GM18508 (cell line): Measurements from ENCODE around the gene DAW1.
"Not testable (repeated sequence)": the region's sequence is repeated elsewhere in the genome, so short reads cannot be mapped to it uniquely, and the experiment has no call there.

Experiments used
- ATAC-seq: cut with Tn5 transposase; IDR thresholded peaks from one replicate; pipeline ENCODE4 v1.9.1; 2021; ENCODE audit warnings: moderate number of reproducible peaks; ENCODE audit not compliant: insufficient read depth, unreplicated experiment

DAW1 gene

GRCh38 chr2:227903381-227903780, 31.9 kb downstream of the DAW1 start:
- ATAC-seq, result no peak

- no peak for ATAC-seq
Measured at GRCh38 chr2:227906991-227907390, 35.6 kb downstream of the DAW1 start.

DNA sequence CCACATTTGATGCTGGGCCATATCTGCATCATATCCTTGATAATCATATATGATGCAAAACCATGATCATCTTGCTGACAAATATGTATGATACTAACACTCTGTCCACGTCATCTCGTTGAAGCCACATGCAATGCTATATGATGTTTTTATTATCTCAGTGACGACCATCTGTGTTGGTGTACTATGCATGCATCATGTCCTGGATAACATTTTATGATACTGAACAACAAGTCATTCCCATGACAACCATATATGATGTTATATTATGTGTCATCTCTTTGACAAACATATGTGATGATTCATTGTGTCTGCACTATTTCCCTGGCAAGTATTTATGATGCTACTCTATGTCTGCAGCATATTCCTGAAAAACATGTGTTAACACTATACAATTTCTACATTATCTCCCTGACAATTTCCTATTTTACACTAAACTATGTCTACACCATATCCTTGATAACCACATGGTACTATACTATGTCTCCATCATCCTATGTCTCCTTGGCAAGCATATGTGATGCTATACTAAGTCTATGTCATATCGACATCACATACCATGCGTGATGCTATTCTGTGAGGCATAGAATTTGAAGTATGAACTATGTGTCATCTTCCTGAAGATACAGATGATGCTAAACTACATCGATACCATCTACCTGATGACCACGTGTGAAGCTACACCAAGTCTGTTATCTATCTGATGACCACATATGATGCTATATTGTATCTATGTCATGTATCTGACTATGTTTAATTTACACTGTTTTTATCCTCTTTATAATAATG, 37.0 kb downstream of the DAW1 start:
- ATAC-seq, result no peak

DNA sequence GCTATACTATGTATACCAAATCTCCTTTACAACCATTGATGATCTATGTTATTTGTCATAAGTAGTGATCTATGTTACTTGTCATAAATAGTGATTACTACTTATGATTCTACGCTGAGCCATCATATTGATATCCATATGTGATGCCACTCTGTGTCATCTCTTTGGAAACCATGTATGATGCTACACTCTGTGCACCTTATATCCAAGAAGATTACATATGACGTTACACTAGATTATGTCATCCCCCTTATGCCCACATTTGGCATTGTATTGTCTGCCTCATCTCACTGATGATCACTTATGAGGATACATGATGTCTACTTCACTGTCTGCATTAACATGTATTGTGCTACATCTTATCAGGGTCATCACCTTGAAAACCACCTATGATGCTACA, 42.9 kb downstream of the DAW1 start:
- ATAC-seq, result no peak

DNA sequence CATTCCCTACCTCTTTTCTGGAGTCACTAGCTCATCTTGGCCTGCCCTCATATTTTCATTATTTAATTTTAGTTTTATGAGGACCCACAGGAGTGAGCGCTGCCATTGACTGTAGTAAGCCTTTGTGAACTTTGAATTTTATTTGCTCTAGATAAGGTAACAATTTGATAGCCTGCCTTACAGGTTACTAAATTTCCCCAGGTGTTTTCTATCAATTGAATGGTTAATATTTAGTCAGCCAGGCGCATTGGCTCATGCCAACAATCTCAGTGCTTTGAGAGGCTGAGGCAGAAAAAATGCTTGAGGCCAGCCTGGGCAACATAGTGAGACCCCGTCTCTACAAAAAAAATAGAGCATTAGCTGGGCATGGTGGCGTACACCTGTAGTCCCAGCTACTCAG, 50.2 kb downstream of the DAW1 start:
- ATAC-seq, result no peak

DNA sequence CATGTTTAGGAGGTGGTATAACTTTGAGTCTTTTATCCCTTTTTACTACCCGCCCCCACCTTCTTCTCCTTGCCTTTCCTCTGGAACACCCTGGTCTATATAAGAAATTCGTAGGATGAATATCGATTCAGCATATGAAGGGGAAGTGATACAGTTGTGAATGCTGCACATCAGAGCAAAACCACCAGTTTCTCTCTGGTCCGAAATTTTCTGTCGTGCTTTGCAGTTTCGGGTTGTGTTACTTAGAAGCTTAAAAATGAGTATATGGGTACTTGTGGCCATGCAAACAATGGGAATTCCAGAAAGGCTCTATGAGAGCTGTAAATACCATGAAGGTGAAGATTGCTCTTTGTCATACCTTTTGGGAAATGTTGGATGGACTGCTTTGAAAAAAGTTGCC, 60.6 kb downstream of the DAW1 start:
- ATAC-seq, result no peak

DNA sequence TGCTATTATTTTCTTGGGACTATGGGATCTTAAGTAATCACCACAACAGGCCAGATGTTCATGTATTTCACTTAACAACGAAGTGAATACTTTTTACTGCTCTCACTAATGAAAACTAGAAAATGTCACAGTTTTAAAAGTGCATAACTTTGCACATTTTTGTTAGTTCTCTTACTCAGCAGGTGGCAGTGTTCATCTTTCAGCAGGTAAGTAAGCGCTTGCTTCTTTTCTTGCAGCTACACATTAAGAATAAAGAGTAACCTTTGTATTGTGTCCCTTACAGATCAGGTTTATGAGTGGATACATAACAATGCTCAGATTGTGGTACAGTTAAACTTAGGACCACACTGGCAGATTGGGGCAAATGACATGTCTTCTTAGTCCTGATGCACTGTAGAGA, 61.0 kb downstream of the DAW1 start:
- no peak for ATAC-seq

- no peak for ATAC-seq
Measured at GRCh38 chr2:227933884-227934283, 62.5 kb downstream of the DAW1 start.

- not testable (repeated sequence) for ATAC-seq
Measured at GRCh38 chr2:227936249-227936648, 64.8 kb downstream of the DAW1 start.

DNA sequence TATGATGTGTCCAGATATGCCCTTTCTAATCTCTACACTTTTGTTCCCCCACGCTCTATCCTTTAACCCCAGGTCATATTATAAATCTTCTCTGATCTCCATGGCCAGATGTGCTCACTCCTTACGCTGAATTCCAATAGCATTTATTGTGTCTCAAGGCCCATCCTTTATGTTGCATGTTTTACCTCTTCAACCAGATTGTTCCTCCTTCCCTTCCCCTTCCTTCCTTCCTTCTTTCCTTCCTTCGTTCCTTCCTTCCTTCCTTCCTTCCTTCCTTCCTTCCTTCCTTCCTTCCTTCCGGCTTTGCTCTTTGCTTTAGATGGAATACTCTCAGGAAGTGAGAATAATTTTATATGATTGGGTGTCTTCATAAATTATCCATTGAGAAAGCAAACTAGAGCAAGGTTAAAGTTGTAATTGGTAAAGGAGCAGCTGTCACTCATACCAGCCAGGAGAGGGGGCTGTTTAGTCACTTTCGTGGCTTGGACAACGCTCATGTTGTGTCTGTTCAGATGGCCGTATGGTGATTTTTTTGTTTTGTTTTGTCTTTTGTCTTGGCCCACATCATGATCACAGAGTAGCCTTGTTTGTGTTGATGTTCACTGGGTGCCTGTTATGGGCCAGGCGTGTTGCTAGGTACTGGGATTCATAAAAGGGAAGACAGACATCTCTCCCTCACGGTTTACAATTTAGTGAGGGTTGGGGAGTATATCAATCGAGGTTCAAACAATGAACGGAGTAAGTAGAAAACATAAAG, 68.0 kb downstream of the DAW1 start:
- ATAC-seq, result no peak

- no peak for ATAC-seq
Measured at GRCh38 chr2:227942021-227942420, 70.6 kb downstream of the DAW1 start.

GRCh38 chr2:227942965-227943364, 71.5 kb downstream of the DAW1 start:
- ATAC-seq, result no peak

- ATAC-seq, result no peak
Measured at GRCh38 chr2:227960317-227960716, 88.9 kb downstream of the DAW1 start.

DNA sequence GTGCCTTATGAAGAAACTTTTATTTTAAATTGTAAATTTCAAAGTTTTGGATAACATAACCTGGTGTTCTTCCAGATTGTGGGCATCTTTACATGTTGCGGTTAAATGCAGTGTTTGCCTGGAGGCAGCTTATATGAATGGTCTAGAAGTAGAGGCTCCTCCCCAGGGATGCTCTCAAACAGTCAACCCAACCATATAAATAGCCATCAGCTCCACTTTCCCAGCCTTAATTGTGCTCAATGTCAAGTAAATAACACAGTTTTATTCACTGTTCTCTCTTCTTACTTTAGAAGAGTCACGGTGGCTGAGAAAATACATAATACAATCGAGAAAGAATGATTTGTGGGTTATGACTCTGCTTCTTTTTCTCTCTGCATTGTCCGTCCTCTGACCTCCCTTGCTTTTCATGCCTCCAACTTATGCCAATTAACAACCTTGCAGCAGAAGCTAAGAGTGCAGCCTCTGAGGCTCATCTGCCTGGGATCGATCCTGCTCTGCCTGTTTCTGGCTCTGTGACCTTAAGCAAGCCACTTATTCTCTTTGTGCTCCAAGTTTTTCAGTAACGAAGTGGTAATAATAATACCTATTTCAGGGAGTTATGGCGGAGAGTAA, 100.3 kb downstream of the DAW1 start:
- ATAC-seq, result no peak

DNA sequence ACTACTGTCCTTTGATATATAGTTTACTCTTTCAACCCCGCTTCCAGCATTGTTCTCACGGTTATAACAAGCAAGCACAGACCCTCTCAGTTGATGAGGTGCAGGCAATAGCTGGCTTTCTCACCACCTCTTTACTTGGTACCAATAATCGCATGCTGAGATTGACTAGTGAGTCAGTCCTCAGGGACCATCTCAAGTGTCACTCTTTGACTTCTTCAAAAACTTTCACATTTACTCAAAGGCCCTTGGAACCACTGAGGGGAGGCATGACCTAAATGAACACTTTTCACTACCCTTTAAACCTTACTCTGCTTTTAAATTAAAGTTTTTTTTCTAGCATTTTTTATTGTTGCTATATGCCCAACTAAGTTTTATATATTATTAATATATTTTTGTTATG, 101.8 kb downstream of the DAW1 start:
- ATAC-seq, result no peak
